Loucy (cell line): ENCODE data around the gene RNF181.

Source experiments
- H2AFZ ChIP-seq: fragments of 200-600 bp; sonication (generic); 2 replicates; pipeline ENCODE4 v1.6.0; 2016; ENCODE audit warnings: antibody characterized with exemption, mild to moderate bottlenecking, low read length, moderate library complexity
- H3F3A ChIP-seq: fragments of 200-600 bp; 2 replicates; pipeline ENCODE4 v1.6.0; 2016; ENCODE audit warnings: antibody characterized with exemption, low read depth, mild to moderate bottlenecking
- H3K27me3 ChIP-seq: fragments of 200-600 bp; sonication (generic); 2 replicates; pipeline ENCODE4 v1.6.1; 2014; ENCODE audit warnings: low read length, mild to moderate bottlenecking; ENCODE audit not compliant: insufficient read depth, poor library complexity, severe bottlenecking
- H3K36me3 ChIP-seq: fragments of 200-600 bp; sonication (generic); 2 replicates; pipeline ENCODE4 v1.6.1; 2016; ENCODE audit warnings: low read length; ENCODE audit not compliant: insufficient read depth
- H3K4me1 ChIP-seq: fragments of 200-600 bp; sonication (generic); 2 replicates; pipeline ENCODE4 v1.5.1; 2014; ENCODE audit warnings: low read length, mild to moderate bottlenecking; ENCODE audit not compliant: insufficient read depth, poor library complexity, severe bottlenecking
- H3K4me2 ChIP-seq: fragments of 200-600 bp; sonication (generic); 2 replicates; pipeline ENCODE4 v1.6.0; 2014; ENCODE audit warnings: antibody characterized with exemption, low read length, low read depth, mild to moderate bottlenecking; ENCODE audit not compliant: poor library complexity, severe bottlenecking
- H3K4me3 ChIP-seq: fragments of 200-600 bp; sonication (generic); 2 replicates; pipeline ENCODE4 v1.5.1; 2014; ENCODE audit warnings: low read length, mild to moderate bottlenecking, mixed read lengths; ENCODE audit not compliant: poor library complexity, severe bottlenecking
- H3K79me2 ChIP-seq: fragments of 200-600 bp; sonication (generic); 2 replicates; pipeline ENCODE4 v1.6.1; 2014; ENCODE audit warnings: low read length; ENCODE audit not compliant: insufficient read depth
- H3K9ac ChIP-seq: fragments of 200-600 bp; sonication (generic); 2 replicates; pipeline ENCODE4 v1.6.0; 2014; ENCODE audit warnings: mild to moderate bottlenecking, low read depth, low read length, moderate library complexity; ENCODE audit not compliant: poor library complexity, severe bottlenecking
- H3K9me2 ChIP-seq: fragments of 200-600 bp; sonication (generic); replicated peaks from 2 replicates; pipeline ENCODE4 v1.6.1; 2016; ENCODE audit warnings: low read depth, low read length, mixed read lengths
- H3K9me3 ChIP-seq: fragments of 200-600 bp; sonication (generic); 2 replicates; pipeline ENCODE4 v1.6.1; 2014; ENCODE audit warnings: mild to moderate bottlenecking, antibody characterized with exemption, low read length, low read depth; ENCODE audit not compliant: insufficient read depth
- H4K20me1 ChIP-seq: fragments of 200-600 bp; sonication (generic); 2 replicates; pipeline ENCODE4 v1.6.0; 2014; ENCODE audit warnings: antibody characterized with exemption, low read length, mild to moderate bottlenecking; ENCODE audit not compliant: insufficient read depth, poor library complexity, severe bottlenecking
- EZH2phosphoT487 ChIP-seq: fragments of 200-600 bp; IDR thresholded peaks from 2 replicates; pipeline ENCODE4 v1.6.1; 2018; ENCODE audit warnings: antibody characterized with exemption, mild to moderate bottlenecking, moderate library complexity, borderline replicate concordance
- TF ChIP-seq, protein P1 (sequence below): fragments of 200-600 bp; sonication (generic); conservative IDR thresholded peaks from 2 replicates; pipeline ENCODE4 v1.5.1; 2014; ENCODE audit warnings: mild to moderate bottlenecking, antibody characterized with exemption, low read length

Gene RNF181

GRCh38 chr2:85595301-85596025 lies at the start of gene RNF181:
Gene RNF181 (plus strand): TSS chr2:85595745. CDS start chr2:85595764, 19 bp downstream.
- TF ChIP-seq, protein P1, sequence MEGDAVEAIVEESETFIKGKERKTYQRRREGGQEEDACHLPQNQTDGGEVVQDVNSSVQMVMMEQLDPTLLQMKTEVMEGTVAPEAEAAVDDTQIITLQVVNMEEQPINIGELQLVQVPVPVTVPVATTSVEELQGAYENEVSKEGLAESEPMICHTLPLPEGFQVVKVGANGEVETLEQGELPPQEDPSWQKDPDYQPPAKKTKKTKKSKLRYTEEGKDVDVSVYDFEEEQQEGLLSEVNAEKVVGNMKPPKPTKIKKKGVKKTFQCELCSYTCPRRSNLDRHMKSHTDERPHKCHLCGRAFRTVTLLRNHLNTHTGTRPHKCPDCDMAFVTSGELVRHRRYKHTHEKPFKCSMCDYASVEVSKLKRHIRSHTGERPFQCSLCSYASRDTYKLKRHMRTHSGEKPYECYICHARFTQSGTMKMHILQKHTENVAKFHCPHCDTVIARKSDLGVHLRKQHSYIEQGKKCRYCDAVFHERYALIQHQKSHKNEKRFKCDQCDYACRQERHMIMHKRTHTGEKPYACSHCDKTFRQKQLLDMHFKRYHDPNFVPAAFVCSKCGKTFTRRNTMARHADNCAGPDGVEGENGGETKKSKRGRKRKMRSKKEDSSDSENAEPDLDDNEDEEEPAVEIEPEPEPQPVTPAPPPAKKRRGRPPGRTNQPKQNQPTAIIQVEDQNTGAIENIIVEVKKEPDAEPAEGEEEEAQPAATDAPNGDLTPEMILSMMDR = no peak
- no peak for TF ChIP-seq EZH2phosphoT487
- Histone ChIP-seq H3K9ac (peak within 1 kb of the TSS; percentile 89), H2AFZ (peak within 1 kb of the TSS; percentile 88), H3K79me2 (peaks cover 50% of the 10 kb centered on the region), H3K36me3 (no peaks in the 10 kb centered on the region; the same call in 1 of the 2 replicates), H3K27me3 (no peaks in the 10 kb centered on the region), H3F3A (no peaks in the 10 kb centered on the region), H3K4me2 (peak within 1 kb of the TSS; percentile 96), H3K4me3 (peak within 1 kb of the TSS; percentile 97), H3K9me2 (no peaks in the 10 kb centered on the region), H4K20me1 (peaks cover 18% of the 10 kb centered on the region), H3K4me1 (peaks cover 31% of the 10 kb centered on the region), H3K9me3 (no peaks in the 10 kb centered on the region)

DNA sequence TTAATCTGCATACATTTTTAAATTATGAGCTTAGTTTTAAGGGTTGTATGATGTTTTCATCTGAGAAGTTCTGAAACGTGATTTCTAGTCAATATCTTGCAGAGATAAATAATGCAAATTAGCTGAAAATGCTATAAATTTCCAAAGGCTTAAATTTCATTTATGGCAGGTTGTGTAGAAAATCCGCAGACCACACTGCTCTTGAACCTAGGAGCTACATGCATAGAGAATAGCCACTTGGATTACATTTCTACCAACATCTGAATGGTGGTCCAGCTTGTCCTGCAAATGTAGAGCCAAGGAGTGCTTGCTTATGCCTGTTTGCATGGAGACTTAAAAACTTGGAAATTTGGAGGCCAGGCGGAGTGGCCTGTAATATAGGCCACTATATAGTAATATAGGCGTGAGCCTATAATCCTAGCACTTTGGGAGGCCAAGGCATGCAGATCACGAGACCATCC lies 49.7 kb upstream of the RNF181 start:
- peak overlapping the region; percentile 14 for H3K4me2 ChIP-seq
- H3K9me3 ChIP-seq = no peaks in the 10 kb centered on the region
- no peaks in the 10 kb centered on the region for H3K27me3 ChIP-seq
- peaks cover 35% of the 10 kb centered on the region for H3F3A ChIP-seq
- no peak overlapping the region for H3K9ac ChIP-seq
- no peak overlapping the region for H3K4me3 ChIP-seq
- H3K36me3 ChIP-seq = peaks cover 71% of the 10 kb centered on the region
- peaks cover 41% of the 10 kb centered on the region for H3K79me2 ChIP-seq
- TF ChIP-seq, protein P1 = no peak
- no peak for TF ChIP-seq EZH2phosphoT487
- H4K20me1 ChIP-seq = peaks cover 57% of the 10 kb centered on the region
- no peak overlapping the region for H2AFZ ChIP-seq
- H3K4me1 ChIP-seq = peaks cover 29% of the 10 kb centered on the region
- no peaks in the 10 kb centered on the region for H3K9me2 ChIP-seq

- Histone ChIP-seq H3K9me3 (no peaks in the 10 kb centered on the region), H3K36me3 (peaks cover 70% of the 10 kb centered on the region), H2AFZ (no peak overlapping the region), H3K27me3 (no peaks in the 10 kb centered on the region), H3K9me2 (no peaks in the 10 kb centered on the region), H3K4me1 (peaks cover 14% of the 10 kb centered on the region), H3K4me3 (no peak overlapping the region), H3K4me2 (no peak overlapping the region), H4K20me1 (peaks cover 43% of the 10 kb centered on the region), H3K9ac (no peak overlapping the region), H3F3A (peaks cover 35% of the 10 kb centered on the region), H3K79me2 (peaks cover 26% of the 10 kb centered on the region)
- TF ChIP-seq EZH2phosphoT487 = no peak
- TF ChIP-seq, protein P1 = no peak
Observed at GRCh38 chr2:85547089-85547858, 48.3 kb upstream of the RNF181 start.
